OCI-LY3 (cell line): Measurements from ENCODE around the gene SH3BGRL3.

Experiments used
- CTCF ChIP-seq: fragments of 200-600, 300-600 bp; sonication (generic); IDR thresholded peaks from 2 replicates; pipeline ENCODE4 v1.5.1; 2014; ENCODE audit warnings: antibody characterized with exemption, low read length, low read depth
- EZH2phosphoT487 ChIP-seq: fragments of 200-600 bp; shearing (Covaris generic); IDR thresholded peaks from 2 replicates; pipeline ENCODE4 v1.6.1; 2018; ENCODE audit warnings: antibody characterized with exemption, mixed run types, low read depth

- TF ChIP-seq CTCF (no peak), EZH2phosphoT487 (no peak)
These were observed 37.3 kb downstream of the SH3BGRL3 start for GRCh38 chr1:26317146-26317545.
